Mucosa of rectum (tissue), 2 donors: ENCODE measurements around the gene PFDN1.

Source experiments
- H3K27ac ChIP-seq, 2 donors: one replicate each; pipeline ENCODE4 v1.7.0; 2013; ENCODE audit warnings: inconsistent platforms in 2 of 2, low read depth in 2 of 2, low read length in 2 of 2
- H3K27me3 ChIP-seq, 2 donors: one replicate each; pipeline ENCODE4 v1.7.0; 2013; ENCODE audit warnings: low read length in 2 of 2; ENCODE audit not compliant: control insufficient read depth in 2 of 2, insufficient read depth in 2 of 2
- H3K36me3 ChIP-seq, 2 donors: one replicate each; pipeline ENCODE4 v1.7.0; 2013; ENCODE audit warnings: low read length in 2 of 2; ENCODE audit not compliant: control insufficient read depth in 2 of 2, insufficient read depth in 2 of 2
- H3K4me1 ChIP-seq, 2 donors: one replicate each; pipeline ENCODE4 v1.7.0; 2013; ENCODE audit warnings: low read length in 2 of 2, mild to moderate bottlenecking in 1 of 2; ENCODE audit not compliant: control insufficient read depth in 2 of 2, insufficient read depth in 2 of 2
- H3K4me3 ChIP-seq, 2 donors: one replicate each; pipeline ENCODE4 v1.7.0; 2013; ENCODE audit warnings: low read length in 2 of 2
- H3K9ac ChIP-seq, 2 donors: one replicate each; pipeline ENCODE4 v1.7.0; 2013; ENCODE audit warnings: low read length in 2 of 2, low read depth in 1 of 2, mild to moderate bottlenecking in 1 of 2
- H3K9me3 ChIP-seq, 2 donors: one replicate each; pipeline ENCODE4 v1.7.0; 2013; ENCODE audit warnings: low read length in 2 of 2; ENCODE audit not compliant: control insufficient read depth in 2 of 2
- donor health status: healthy.
- donor health status: Normal muscosa, but diverticular disease.

The PFDN1 gene

GRCh38 chr5:140286424-140286823 lies 16.5 kb downstream of the PFDN1 start:
- H3K9me3 ChIP-seq: no peaks in the 10 kb centered on the region
- no peak overlapping the region for H3K4me3 ChIP-seq
- H3K4me1 ChIP-seq: no peaks in the 10 kb centered on the region
- H3K9ac ChIP-seq: no peak overlapping the region
- H3K36me3 ChIP-seq: no peaks in the 10 kb centered on the region
- no peaks in the 10 kb centered on the region for H3K27me3 ChIP-seq
- H3K27ac ChIP-seq: no peak overlapping the region

- Histone ChIP-seq H3K4me3 (no peak overlapping the region), H3K36me3 (no peaks in the 10 kb centered on the region), H3K4me1 (no peaks in the 10 kb centered on the region), H3K9me3 (no peaks in the 10 kb centered on the region), H3K27me3 (no peaks in the 10 kb centered on the region), H3K9ac (no peak overlapping the region), H3K27ac (no peak overlapping the region)
Measured at GRCh38 chr5:140284013-140284412, 18.9 kb downstream of the PFDN1 start.

GRCh38 chr5:140282266-140282665 lies 20.6 kb downstream of the PFDN1 start:
- Histone ChIP-seq H3K27me3 (no peaks in the 10 kb centered on the region), H3K27ac (no peak overlapping the region), H3K36me3 (no peaks in the 10 kb centered on the region), H3K4me1 (no peaks in the 10 kb centered on the region), H3K9me3 (no peaks in the 10 kb centered on the region), H3K4me3 (no peak overlapping the region), H3K9ac (no peak overlapping the region)

GRCh38 chr5:140275837-140276236 lies 27.1 kb downstream of the PFDN1 start:
- Histone ChIP-seq H3K27me3 (no peaks in the 10 kb centered on the region), H3K36me3 (peaks cover 0 to 3% of the 10 kb centered on the region in 2 donors), H3K9ac (no peak overlapping the region), H3K4me1 (no peaks in the 10 kb centered on the region), H3K4me3 (no peak overlapping the region), H3K27ac (no peak overlapping the region), H3K9me3 (no peaks in the 10 kb centered on the region)

- Histone ChIP-seq H3K4me3 (no peak overlapping the region), H3K36me3 (peaks cover 0 to 3% of the 10 kb centered on the region in 2 donors), H3K9ac (no peak overlapping the region), H3K4me1 (peaks cover 0 to 3% of the 10 kb centered on the region in 2 donors), H3K9me3 (no peaks in the 10 kb centered on the region), H3K27ac (no peak overlapping the region), H3K27me3 (no peaks in the 10 kb centered on the region)
Measured at GRCh38 chr5:140273401-140273877, 29.5 kb downstream of the PFDN1 start.

GRCh38 chr5:140270008-140270407 lies 32.9 kb downstream of the PFDN1 start:
- Histone ChIP-seq H3K4me3 (no peak overlapping the region), H3K9me3 (no peaks in the 10 kb centered on the region), H3K27ac (peak overlapping the region; percentile 18 to 64), H3K9ac (no peak overlapping the region), H3K27me3 (no peaks in the 10 kb centered on the region), H3K4me1 (peaks cover 0 to 3% of the 10 kb centered on the region in 2 donors), H3K36me3 (peaks cover 0 to 3% of the 10 kb centered on the region in 2 donors)

- Histone ChIP-seq H3K9me3 (no peaks in the 10 kb centered on the region), H3K4me3 (no peak overlapping the region), H3K27ac (no peak overlapping the region), H3K9ac (no peak overlapping the region), H3K36me3 (no peaks in the 10 kb centered on the region), H3K4me1 (peaks cover 0 to 3% of the 10 kb centered on the region in 2 donors), H3K27me3 (no peaks in the 10 kb centered on the region)
Measured at GRCh38 chr5:140267559-140268018, 35.3 kb downstream of the PFDN1 start.

GRCh38 chr5:140267201-140267540 lies 35.7 kb downstream of the PFDN1 start:
- no peak overlapping the region for H3K27ac ChIP-seq
- H3K4me3 ChIP-seq: no peak overlapping the region

GRCh38 chr5:140266471-140267200 lies 36.3 kb downstream of the PFDN1 start:
- Histone ChIP-seq H3K4me1 (peaks cover 9 to 12% of the 10 kb centered on the region in 2 donors), H3K27me3 (no peaks in the 10 kb centered on the region), H3K9ac (no peak overlapping the region), H3K27ac (no peak overlapping the region), H3K4me3 (no peak overlapping the region), H3K36me3 (no peaks in the 10 kb centered on the region), H3K9me3 (no peaks in the 10 kb centered on the region)

More at GRCh38 chr5:140267201-140267540, 35.7 kb downstream of the PFDN1 start:
- H3K9me3 ChIP-seq: no peaks in the 10 kb centered on the region
- no peaks in the 10 kb centered on the region for H3K27me3 ChIP-seq
- H3K4me1 ChIP-seq: peaks cover 4 to 7% of the 10 kb centered on the region in 2 donors
- H3K36me3 ChIP-seq: no peaks in the 10 kb centered on the region
- H3K9ac ChIP-seq: no peak overlapping the region

GRCh38 chr5:140265845-140266244 lies 37.1 kb downstream of the PFDN1 start:
- no peaks in the 10 kb centered on the region for H3K27me3 ChIP-seq
- no peaks in the 10 kb centered on the region for H3K36me3 ChIP-seq
- no peak overlapping the region for H3K4me3 ChIP-seq
- peaks cover 11 to 18% of the 10 kb centered on the region in 2 donors for H3K4me1 ChIP-seq
- no peak overlapping the region for H3K9ac ChIP-seq
- no peaks in the 10 kb centered on the region for H3K9me3 ChIP-seq
- no peak overlapping the region for H3K27ac ChIP-seq
